Thyroid gland (tissue), 4 donors: ENCODE data around the gene CPS1.

Experiments used
- POLR2A ChIP-seq, 2 donors: fragments of 450-650 bp; IDR thresholded peaks; one replicate each; pipeline ENCODE4 v1.6.1; 2017; ENCODE audit warnings: antibody characterized with exemption in 2 of 2, mild to moderate bottlenecking in 2 of 2, moderate library complexity in 1 of 2
- TF ChIP-seq, protein P1 (sequence below), 6 experiments: fragments of 200-600 bp in 3 of 6; fragments of 450-650 bp in 3 of 6; sonication (generic) in 3 of 6; IDR thresholded peaks; one replicate each; pipeline ENCODE4 v1.5.1; 2016 to 2019; ENCODE audit warnings: antibody characterized with exemption in 6 of 6, mild to moderate bottlenecking in 2 of 6, inconsistent platforms in 1 of 6, moderate library complexity in 1 of 6

GRCh38 chr2:210544007-210544590 is 12.3 kb upstream of the CPS1 start:
- TF ChIP-seq POLR2A (IDR thresholded peaks at IDR 0.05), result no peak
- TF ChIP-seq, protein P1, sequence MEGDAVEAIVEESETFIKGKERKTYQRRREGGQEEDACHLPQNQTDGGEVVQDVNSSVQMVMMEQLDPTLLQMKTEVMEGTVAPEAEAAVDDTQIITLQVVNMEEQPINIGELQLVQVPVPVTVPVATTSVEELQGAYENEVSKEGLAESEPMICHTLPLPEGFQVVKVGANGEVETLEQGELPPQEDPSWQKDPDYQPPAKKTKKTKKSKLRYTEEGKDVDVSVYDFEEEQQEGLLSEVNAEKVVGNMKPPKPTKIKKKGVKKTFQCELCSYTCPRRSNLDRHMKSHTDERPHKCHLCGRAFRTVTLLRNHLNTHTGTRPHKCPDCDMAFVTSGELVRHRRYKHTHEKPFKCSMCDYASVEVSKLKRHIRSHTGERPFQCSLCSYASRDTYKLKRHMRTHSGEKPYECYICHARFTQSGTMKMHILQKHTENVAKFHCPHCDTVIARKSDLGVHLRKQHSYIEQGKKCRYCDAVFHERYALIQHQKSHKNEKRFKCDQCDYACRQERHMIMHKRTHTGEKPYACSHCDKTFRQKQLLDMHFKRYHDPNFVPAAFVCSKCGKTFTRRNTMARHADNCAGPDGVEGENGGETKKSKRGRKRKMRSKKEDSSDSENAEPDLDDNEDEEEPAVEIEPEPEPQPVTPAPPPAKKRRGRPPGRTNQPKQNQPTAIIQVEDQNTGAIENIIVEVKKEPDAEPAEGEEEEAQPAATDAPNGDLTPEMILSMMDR (IDR thresholded peaks at IDR 0.05), result no peak
